Liver (tissue), 9 donors: ENCODE measurements around the gene TRPM8. TPM values are rescaled to one million over a fixed set of nuclear protein-coding genes. Genes with fewer than 3 reads are reported as not detected.

Experiments
- DNase-seq: peaks from one replicate; pipeline ENCODE4 v3.0.0-alpha.2; 2017; ENCODE audit warnings: low spot score
- H3K27ac ChIP-seq, 2 donors: one replicate each; pipeline ENCODE4 v1.7.0; 2013; ENCODE audit warnings: inconsistent platforms in 2 of 2, low read length in 2 of 2, control low read depth in 1 of 2, low read depth in 1 of 2, mild to moderate bottlenecking in 1 of 2
- H3K27me3 ChIP-seq, 4 donors: one replicate each; pipeline versions ENCODE4 v1.6.1 to v1.7.0; 2013; ENCODE audit warnings: low read length in 3 of 4, inconsistent platforms in 1 of 4, mild to moderate bottlenecking in 1 of 4, moderate library complexity in 1 of 4; ENCODE audit not compliant: control insufficient read depth in 4 of 4, insufficient read depth in 4 of 4
- H3K36me3 ChIP-seq, 4 donors: one replicate each; pipeline versions ENCODE4 v1.6.1 to v1.7.0; 2013; ENCODE audit warnings: low read length in 3 of 4, mild to moderate bottlenecking in 3 of 4, low read depth in 1 of 4, moderate library complexity in 1 of 4; ENCODE audit not compliant: control insufficient read depth in 4 of 4, insufficient read depth in 3 of 4
- H3K4me1 ChIP-seq, 4 donors: one replicate each; pipeline versions ENCODE4 v1.6.1 to v1.7.0; 2013; ENCODE audit warnings: low read length in 3 of 4, mild to moderate bottlenecking in 3 of 4, moderate library complexity in 1 of 4; ENCODE audit not compliant: control insufficient read depth in 4 of 4, insufficient read depth in 4 of 4
- H3K4me3 ChIP-seq, 3 donors: one replicate each; pipeline versions ENCODE4 v1.6.1 to v1.7.0; 2013; ENCODE audit warnings: low read length in 3 of 3, control low read depth in 1 of 3, low read depth in 1 of 3, mild to moderate bottlenecking in 1 of 3
- H3K9ac ChIP-seq, 2 donors: one replicate each; pipeline ENCODE4 v1.7.0; 2013; ENCODE audit warnings: low read length in 2 of 2, mild to moderate bottlenecking in 2 of 2, moderate library complexity in 2 of 2, control low read depth in 1 of 2, low read depth in 1 of 2
- H3K9me3 ChIP-seq, 4 donors: one replicate each; pipeline versions ENCODE4 v1.6.1 to v1.7.0; 2013; ENCODE audit warnings: low read length in 3 of 4; ENCODE audit not compliant: control insufficient read depth in 4 of 4
- ATF3 ChIP-seq: IDR thresholded peaks from 2 replicates; pipeline ENCODE4 v1.6.1; 2016; ENCODE audit warnings: antibody characterized with exemption
- CTCF ChIP-seq: fragments of 150-350 bp; IDR thresholded peaks from 2 replicates; pipeline ENCODE4 v1.5.1; 2017; ENCODE audit warnings: improper control_type of control experiment, low read depth, low read length; ENCODE audit not compliant: missing input control
- EGR1 ChIP-seq, 2 donors: IDR thresholded peaks; 2 replicates each; pipeline ENCODE4 v1.6.1; 2016 to 2018; ENCODE audit warnings: antibody characterized with exemption in 2 of 2, low read depth in 2 of 2
- FOXA1 ChIP-seq: IDR thresholded peaks from 2 replicates; pipeline ENCODE4 v1.6.1; 2016; ENCODE audit warnings: antibody characterized with exemption
- FOXA2 ChIP-seq: IDR thresholded peaks from 2 replicates; pipeline ENCODE4 v1.6.1; 2016; ENCODE audit warnings: antibody characterized with exemption
- GABPA ChIP-seq, 2 donors: IDR thresholded peaks in 1 of 2; conservative IDR thresholded peaks in 1 of 2; 2 replicates each; pipeline ENCODE4 v1.6.1; 2016; ENCODE audit warnings: antibody characterized with exemption in 2 of 2, mild to moderate bottlenecking in 1 of 2, moderate library complexity in 1 of 2
- HNF4G ChIP-seq: IDR thresholded peaks from 2 replicates; pipeline ENCODE4 v1.6.1; 2016; ENCODE audit warnings: antibody characterized with exemption
- JUND ChIP-seq, 2 donors: IDR thresholded peaks; 2 replicates each; pipeline ENCODE4 v1.6.1; 2016; ENCODE audit warnings: antibody characterized with exemption in 2 of 2
- MAX ChIP-seq: IDR thresholded peaks from 2 replicates; pipeline ENCODE4 v1.6.1; 2016; ENCODE audit warnings: antibody characterized with exemption
- NR2F2 ChIP-seq: IDR thresholded peaks from 2 replicates; pipeline ENCODE4 v1.6.1; 2016; ENCODE audit warnings: antibody characterized with exemption
- RAD21 ChIP-seq, 2 donors: IDR thresholded peaks; 2 replicates each; pipeline ENCODE4 v1.6.1; 2016; ENCODE audit warnings: antibody characterized with exemption in 2 of 2, mild to moderate bottlenecking in 2 of 2
- REST ChIP-seq: IDR thresholded peaks from 2 replicates; pipeline ENCODE4 v1.6.1; 2016; ENCODE audit warnings: antibody characterized with exemption, mild to moderate bottlenecking
- TAF1 ChIP-seq: conservative IDR thresholded peaks from 2 replicates; pipeline ENCODE4 v1.6.1; 2016; ENCODE audit warnings: antibody characterized with exemption, mild to moderate bottlenecking
- YY1 ChIP-seq: IDR thresholded peaks from 2 replicates; pipeline ENCODE4 v1.6.1; 2016; ENCODE audit warnings: antibody characterized with exemption, mild to moderate bottlenecking
- ZBTB33 ChIP-seq: IDR thresholded peaks from 2 replicates; pipeline ENCODE4 v1.6.1; 2016; ENCODE audit warnings: antibody characterized with exemption
- WGBS: extraction: QIAGEN DNeasy Blood & Tissue Kit; methylation state at CpG from one replicate; pipeline ENCODE4 v1.1.7; 2013; 5-methylcytosine and 5-hydroxymethylcytosine counted together
- polyA plus RNA-seq, 2 donors: library from polyadenylated mRNA; stranded (reverse) in 1 of 2; unstranded in 1 of 2; fragments of 200-250 nt in 1 of 2; fragments of >200 nt in 1 of 2; fragmentation: Nextera tagmentation in 1 of 2; extraction: Ambion mirVana in 1 of 2; gene quantifications; one replicate each; pipeline versions ENCODE4 v1.2.1 to v1.2.3, GENCODE V29; 2013 to 2015
- total RNA-seq, 2 donors: library from RNA; depleted of rRNA; stranded (reverse); fragments of >200 nt; gene quantifications; one replicate each; pipeline ENCODE4 v1.2.3, GENCODE V29; 2014
- donor health status: healthy.
- donor health status: healthy.
- donor health status: healthy.
- donor health status: healthy.
- donor health status: healthy.

The TRPM8 gene
- total and polyA plus RNA-seq, 4 donors: 1.1 to 79.2 (median 33.2) TPM

GRCh38 chr2:233960203-233960602, 43.0 kb downstream of the TRPM8 start:
- Histone ChIP-seq H3K4me3 (no peak overlapping the region), H3K36me3 (no peaks in the 10 kb centered on the region), H3K27me3 (no peaks in the 10 kb centered on the region), H3K27ac (no peak overlapping the region), H3K4me1 (peaks cover 2 to 3% (median 2%) of the 10 kb centered on the region in 4 donors), H3K9me3 (no peaks in the 10 kb centered on the region), H3K9ac (no peak overlapping the region)
- WGBS: 83% methylated on average over 2 of the region's 2 CpGs
- TF ChIP-seq RAD21 (IDR thresholded peaks at IDR 0.05) (no peak), TAF1 (no peak), HNF4G (no peak), ZBTB33 (no peak), CTCF (no peak), EGR1 (IDR thresholded peaks at IDR 0.05; ENCODE audit: low read depth in 2 of 2) (no peak), FOXA1 (no peak), ATF3 (no peak), REST (no peak), MAX (no peak), GABPA (IDR thresholded peaks at IDR 0.05 in 1 of 2, conservative IDR thresholded peaks at IDR 0.05 in 1 of 2) (no peak)
- no peak for DNase-seq

- TF ChIP-seq YY1 (no peak), JUND (IDR thresholded peaks at IDR 0.05) (no peak), CTCF (no peak), MAX (no peak), HNF4G (no peak), FOXA2 (no peak), NR2F2 (no peak), ZBTB33 (no peak)
- DNase-seq: no peak
- no peak overlapping the region for H3K27ac ChIP-seq
Measured at GRCh38 chr2:233961905-233962304, 44.7 kb downstream of the TRPM8 start.

More at GRCh38 chr2:233961905-233962304, 44.7 kb downstream of the TRPM8 start:
- Histone ChIP-seq H3K36me3 (no peaks in the 10 kb centered on the region), H3K4me1 (peaks cover 2 to 8% (median 4%) of the 10 kb centered on the region in 4 donors), H3K9ac (no peak overlapping the region), H3K27me3 (no peaks in the 10 kb centered on the region), H3K9me3 (no peaks in the 10 kb centered on the region), H3K4me3 (no peak overlapping the region)
- 94% methylated on average over 7 of the region's 7 CpGs for WGBS
